SKM-1 (cell line): ENCODE measurements around the gene ARFIP2.
A peak's percentile ranks its signal among the peaks of the same experiment; 100 is the strongest.

Experiments used
- DNase-seq: peaks from one replicate; lab custom pipeline; 2025; ENCODE audit not compliant: unreplicated experiment; lab: John Stamatoyannopoulos, UW

Gene ARFIP2

DNA sequence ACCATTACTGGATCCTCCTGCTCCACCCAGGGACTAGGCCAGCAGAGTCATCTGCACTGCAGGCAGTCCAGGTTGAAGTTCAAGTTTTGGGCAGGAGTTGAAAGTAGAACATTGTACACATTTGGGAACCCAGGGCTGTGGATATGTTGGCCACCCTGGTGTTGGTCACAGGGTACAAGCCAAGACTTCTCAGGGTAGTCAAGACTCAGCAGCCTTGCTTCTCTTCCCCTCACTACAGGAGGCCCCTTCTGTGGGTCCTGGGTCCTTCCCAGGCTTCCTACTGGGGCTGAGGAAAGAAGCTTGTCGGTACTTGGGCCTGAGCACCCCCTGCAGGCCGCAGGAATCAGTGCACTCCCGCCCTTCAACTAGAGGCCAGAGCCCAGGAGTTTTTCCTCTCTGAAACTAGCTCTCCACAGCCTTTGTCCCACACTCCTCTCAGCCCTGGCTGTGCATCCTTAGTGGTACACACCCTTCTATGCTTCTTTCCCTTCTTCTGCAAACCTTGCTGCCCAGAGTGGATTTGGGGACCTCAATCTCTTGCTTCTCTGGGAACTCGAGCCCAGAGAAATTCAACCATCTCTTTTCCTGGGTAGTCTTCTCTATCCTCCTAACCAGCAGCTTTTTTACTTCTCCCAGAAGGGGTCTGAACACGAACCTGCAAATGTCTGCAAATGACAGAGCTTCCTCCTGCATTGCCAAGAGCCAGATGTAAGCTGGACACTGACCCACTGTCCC is 37.7 kb downstream of the ARFIP2 start:
- peak; percentile 52 for DNase-seq

DNA sequence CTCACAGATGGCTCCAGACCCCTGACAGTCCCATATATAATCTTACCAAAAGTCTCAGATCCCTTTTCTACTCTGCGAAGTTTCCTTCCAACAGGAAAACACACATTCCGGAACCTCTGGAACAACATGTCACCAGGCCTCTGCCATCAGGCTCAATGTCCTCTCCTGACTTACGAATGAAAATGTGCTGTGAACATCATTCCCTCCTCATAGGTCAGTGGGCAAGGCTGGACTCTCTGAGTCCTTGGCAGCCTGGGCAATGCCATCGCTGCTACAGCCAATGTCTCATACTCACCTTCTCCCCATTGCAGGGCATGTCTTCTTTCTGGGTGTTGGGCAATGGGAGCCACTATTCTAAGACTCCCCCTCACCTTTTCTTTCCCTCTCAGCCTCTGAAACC is 38.7 kb downstream of the ARFIP2 start:
- DNase-seq, result no peak

DNA sequence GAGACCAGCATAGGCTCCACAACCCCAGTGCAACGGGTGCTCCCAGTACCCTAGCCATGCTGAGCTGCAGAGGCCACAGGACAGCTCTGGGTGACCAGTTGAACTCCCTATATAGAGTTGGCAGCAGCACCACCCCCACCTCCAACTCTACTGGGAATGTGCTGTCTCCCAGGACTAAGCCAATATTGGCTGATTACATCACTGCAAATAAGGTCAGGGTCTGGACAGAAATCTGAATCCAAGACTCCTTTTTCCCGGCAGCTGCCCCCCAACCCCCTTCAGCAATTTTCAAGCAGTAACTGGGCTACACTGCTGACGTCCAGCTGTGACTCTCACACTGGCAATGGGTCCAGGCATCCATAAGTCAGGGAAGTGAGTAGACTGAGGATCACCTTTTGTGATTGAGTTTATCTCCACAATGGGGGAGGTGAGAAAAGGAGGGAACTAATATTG is 40.2 kb downstream of the ARFIP2 start, which contains the start of gene HPX:
HPX (minus strand) TSS at position 82 of the 453 bp plus-strand sequence; CDS start at position 58, 24 bp downstream.
- no peak for DNase-seq

- DNase-seq, result peak; percentile 79
Observed at GRCh38 chr11:6438979-6439571, 42.1 kb downstream of the ARFIP2 start.

DNA sequence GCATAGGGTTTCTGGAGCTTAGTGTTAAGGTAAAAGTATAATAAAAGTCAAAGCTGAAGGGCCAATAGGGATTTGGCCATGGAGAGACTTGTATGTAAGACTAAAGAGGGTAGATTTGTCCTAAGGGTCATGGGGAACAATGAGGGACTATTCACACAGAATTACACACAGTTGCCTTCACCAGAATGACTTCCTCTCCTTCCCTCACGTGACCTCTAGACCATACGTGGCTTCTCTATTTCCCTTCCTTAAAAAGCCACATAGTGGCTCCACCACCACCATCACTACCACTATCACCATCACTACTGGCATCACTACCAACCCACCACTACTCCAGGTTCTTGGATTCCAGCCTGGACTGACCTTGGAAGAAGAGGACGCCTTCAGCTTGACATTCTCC is 43.1 kb downstream of the ARFIP2 start:
- DNase-seq, result peak; percentile 92

DNA sequence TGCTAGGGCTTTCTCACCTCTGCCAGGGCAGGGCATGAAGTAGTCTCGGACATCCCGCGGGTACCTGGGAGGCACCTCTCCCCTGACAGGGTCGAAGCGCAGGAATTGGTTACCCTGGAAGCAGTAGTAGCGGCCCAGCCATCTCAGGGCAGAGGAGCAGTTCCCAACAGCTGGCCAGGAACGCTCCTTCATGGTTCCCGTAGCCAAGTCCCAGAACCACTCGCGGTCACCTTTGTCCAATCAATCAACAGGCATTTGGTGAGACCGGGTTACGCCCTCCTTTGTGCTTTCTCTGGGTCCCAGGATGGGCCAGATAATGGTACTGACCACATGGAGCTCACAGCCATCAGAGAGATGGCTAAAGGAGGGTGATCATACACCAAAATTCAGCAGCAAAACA is 43.7 kb downstream of the ARFIP2 start:
- no peak for DNase-seq

DNA sequence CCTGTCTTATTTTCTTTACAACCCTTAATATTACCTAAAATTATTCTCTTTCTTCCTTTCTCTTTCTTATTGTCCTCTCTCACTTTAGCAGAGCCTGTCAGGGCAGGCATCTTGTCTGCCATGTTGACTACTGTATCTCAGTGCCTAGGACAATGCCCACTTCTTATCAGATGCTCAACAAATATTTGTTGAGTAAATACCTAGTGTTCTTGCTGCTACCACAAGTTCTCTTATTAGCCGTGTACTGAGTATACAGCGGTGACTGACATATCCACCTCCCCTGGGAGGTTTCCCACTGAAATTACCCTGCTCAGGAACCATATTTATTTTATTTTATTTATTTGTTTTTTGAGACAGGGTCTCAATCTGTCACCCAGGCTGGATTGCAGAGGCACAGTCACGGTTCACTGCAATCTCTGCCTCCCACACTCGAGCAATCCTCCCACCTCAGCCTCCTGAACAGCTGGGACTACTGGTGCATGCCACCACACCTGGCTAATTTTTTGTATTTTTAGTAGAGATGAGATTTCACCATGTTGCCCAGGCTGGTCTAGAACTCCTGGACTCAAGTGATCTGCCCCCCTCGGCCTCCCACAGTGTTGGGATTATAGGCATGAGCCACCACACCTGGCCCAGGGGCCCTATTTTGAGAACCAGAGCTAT is 47.0 kb downstream of the ARFIP2 start:
- no peak for DNase-seq

DNA sequence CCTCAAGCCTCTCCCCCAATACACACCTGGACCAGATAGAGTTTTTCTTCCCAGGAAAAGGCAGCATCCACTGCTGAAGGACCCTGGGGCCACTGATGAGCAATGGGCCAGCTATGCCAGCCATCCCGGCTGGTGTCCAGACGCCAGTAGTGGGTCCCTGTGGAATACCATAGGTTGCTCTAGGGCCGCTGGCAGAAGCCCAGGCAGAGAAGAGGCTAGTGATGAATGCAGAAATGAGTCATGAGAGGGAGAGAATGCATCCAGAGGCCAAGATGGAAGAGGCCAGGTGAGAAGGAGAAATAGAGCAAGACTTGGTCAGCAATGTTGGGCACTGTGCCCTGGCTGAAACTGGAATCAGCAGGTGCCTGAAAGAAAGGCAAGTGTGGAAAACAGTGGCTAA is 49.3 kb downstream of the ARFIP2 start:
- no peak for DNase-seq

- no peak for DNase-seq
Observed at GRCh38 chr11:6427516-6427915, 53.6 kb downstream of the ARFIP2 start.
